ENCODE measurements around the gene ADM. TPM values are rescaled to one million over a fixed set of nuclear protein-coding genes. Genes with fewer than 3 reads are reported as not detected.

The ADM gene
- total and polyA plus RNA-seq, 12 donors, result 3.6 to 55.7 (median 15.8) TPM

DNA sequence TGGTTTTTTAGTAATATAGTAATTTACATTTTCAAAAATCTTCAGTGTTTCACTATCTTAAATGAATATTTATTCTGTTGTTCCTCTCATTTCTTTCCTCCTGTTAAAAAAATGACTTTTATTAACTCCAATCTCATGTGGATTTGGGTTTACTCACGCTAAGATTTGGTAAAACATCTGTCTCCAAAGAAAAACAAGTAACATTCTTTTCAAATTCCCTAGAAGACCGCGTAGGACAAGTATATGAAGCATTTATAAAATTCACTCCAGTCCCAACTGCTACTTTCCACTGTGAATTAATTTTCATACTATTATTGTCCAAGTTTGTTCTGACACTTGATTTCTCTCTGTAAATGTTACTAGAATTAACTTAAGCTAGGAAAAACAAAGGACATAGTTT, 37.1 kb upstream of the ADM start:
- TF ChIP-seq POLR2A (IDR thresholded peaks at IDR 0.05), result no peak
- TF ChIP-seq, protein P1, sequence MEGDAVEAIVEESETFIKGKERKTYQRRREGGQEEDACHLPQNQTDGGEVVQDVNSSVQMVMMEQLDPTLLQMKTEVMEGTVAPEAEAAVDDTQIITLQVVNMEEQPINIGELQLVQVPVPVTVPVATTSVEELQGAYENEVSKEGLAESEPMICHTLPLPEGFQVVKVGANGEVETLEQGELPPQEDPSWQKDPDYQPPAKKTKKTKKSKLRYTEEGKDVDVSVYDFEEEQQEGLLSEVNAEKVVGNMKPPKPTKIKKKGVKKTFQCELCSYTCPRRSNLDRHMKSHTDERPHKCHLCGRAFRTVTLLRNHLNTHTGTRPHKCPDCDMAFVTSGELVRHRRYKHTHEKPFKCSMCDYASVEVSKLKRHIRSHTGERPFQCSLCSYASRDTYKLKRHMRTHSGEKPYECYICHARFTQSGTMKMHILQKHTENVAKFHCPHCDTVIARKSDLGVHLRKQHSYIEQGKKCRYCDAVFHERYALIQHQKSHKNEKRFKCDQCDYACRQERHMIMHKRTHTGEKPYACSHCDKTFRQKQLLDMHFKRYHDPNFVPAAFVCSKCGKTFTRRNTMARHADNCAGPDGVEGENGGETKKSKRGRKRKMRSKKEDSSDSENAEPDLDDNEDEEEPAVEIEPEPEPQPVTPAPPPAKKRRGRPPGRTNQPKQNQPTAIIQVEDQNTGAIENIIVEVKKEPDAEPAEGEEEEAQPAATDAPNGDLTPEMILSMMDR (IDR thresholded peaks at IDR 0.05), result no peak
- Histone ChIP-seq H3K4me3 (no peak overlapping the region), H3K4me1 (replicated peaks in 1 of 2) (peaks cover 0 to 7% of the 10 kb centered on the region in 2 donors), H3K9me3 (replicated peaks in 1 of 3) (no peaks in the 10 kb centered on the region), H3K27ac (no peak overlapping the region), H3K36me3 (replicated peaks in 1 of 2) (no peaks in the 10 kb centered on the region), H3K27me3 (no peaks in the 10 kb centered on the region)
- no peak for DNase-seq
- intact Hi-C loops (cut with DNase I), result no loop called here
- 81 to 89% (median 86%) methylated on average over 3 of the region's 3 CpGs for WGBS, 4 donors

DNA sequence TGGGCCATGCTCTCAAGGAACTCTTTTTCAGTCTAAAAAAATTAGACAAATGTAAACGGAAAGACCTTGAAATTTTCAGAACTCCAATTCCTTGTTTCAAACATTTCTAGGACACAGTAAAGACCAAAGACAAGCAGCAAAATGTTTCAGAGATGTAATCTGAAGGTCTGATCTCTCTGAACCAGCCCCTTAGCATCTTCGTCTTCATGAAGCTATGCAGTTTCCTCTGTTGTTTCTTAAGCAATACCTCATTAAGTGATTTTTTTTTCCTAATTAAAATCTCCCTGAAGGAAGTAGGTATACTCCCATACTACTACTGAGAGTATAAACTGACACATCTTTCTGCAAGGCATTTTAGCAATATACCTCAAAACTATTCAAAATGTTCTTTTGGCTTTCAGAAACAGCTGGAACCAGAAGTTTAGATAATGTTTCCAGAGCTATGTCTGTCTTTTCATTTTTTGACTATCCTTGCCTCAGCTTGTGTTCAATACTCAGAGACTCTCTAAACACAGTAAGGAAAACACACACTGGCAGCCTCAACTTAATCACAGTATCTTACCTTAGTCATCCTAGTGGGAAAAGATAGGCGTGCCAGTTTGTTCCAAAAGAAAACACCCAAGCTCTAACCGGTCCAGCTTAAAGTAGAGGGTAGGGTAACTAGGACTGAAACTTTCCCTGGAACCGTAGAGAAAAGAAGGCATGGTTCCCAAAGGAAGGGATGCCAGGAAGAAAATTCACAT, 36.0 kb upstream of the ADM start:
- DNase-seq, result no peak
- intact Hi-C loops (cut with DNase I), result no loop called here
- TF ChIP-seq POLR2A (IDR thresholded peaks at IDR 0.05), result no peak
- TF ChIP-seq, protein P1 (IDR thresholded peaks at IDR 0.05), result no peak
- 56 to 76% (median 62%) methylated on average over 5 of the region's 5 CpGs for WGBS, 4 donors
- no peaks in the 10 kb centered on the region for H3K9me3 ChIP-seq (replicated peaks in 1 of 3)
- H3K36me3 ChIP-seq (replicated peaks in 1 of 2), result no peaks in the 10 kb centered on the region
- H3K4me1 ChIP-seq (replicated peaks in 1 of 2), result peaks cover 6 to 14% of the 10 kb centered on the region in 2 donors
- no peak overlapping the region for H3K27ac ChIP-seq
- no peak overlapping the region for H3K4me3 ChIP-seq
- H3K27me3 ChIP-seq, result no peaks in the 10 kb centered on the region

DNA sequence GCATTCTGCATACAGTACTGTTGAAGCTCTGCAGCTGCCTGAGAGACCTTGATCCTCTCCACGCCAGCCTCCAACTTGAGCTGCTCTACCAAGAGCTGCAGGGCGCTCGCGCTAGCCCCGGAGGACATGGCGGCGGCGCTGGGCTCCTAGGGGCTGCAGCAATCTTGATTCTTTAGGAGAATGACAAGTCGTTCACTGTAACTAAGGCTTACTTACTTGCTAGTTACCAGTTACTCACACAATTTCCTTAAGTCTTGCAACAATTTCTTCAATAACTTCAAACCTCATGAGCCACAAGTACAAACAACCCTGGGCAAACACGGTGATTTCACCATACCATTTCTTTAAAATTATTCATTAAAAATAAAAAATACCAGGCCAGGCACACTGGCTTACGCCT, 32.7 kb upstream of the ADM start:
- Histone ChIP-seq H3K9me3 (replicated peaks in 1 of 3) (no peaks in the 10 kb centered on the region), H3K27ac (no peak overlapping the region), H3K36me3 (replicated peaks in 1 of 2) (no peaks in the 10 kb centered on the region), H3K4me1 (replicated peaks in 1 of 2) (peaks cover 6 to 19% of the 10 kb centered on the region in 2 donors), H3K27me3 (no peaks in the 10 kb centered on the region), H3K4me3 (no peak overlapping the region)
- no peak for DNase-seq
- no peak for TF ChIP-seq POLR2A (IDR thresholded peaks at IDR 0.05)
- TF ChIP-seq, protein P1 (IDR thresholded peaks at IDR 0.05), result no peak
- intact Hi-C loops (cut with DNase I), result no loop called here
- 89 to 97% (median 94%) methylated on average over 3 to 11 of the region's 11 CpGs for WGBS, 4 donors

DNA sequence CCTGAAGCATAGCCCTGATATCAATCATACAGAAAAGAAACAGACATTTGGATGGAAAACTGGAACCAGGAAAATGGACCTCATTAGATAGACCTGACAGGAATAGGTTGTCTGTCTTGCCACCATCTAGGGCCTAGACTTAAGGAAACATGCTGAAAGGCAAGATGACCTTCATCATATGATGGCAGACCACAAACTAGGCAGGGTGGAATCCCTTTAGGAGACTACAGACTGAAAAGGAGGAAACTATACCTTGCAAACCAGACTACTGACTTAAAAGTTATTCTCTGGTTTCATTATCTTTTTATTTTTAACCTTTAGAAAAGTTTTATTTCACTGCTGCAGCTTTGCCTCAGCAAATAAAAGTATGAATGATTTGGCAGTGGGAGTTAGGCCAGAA, 31.1 kb upstream of the ADM start:
- no peak for DNase-seq

DNA sequence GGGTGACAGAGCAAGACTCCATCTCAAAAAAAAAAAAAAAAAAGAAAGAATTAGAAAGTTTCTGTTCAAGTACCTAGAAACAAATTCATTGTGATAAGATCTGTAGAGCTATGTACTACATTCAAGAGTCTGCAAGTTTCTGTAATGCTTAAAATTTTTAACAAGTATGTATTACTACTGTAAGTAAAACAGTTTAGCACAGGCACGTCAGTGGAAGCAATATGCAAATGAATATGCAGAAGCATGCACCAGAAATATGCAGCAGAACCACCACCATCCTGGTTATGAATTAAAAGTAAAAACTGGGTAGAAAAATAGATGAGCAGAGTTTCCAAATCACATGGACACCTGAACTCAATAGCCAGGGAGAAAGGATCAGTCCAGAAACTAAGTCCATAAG, 30.1 kb upstream of the ADM start:
- no peak overlapping the region for H3K27ac ChIP-seq
- DNase-seq, result no peak
- peaks cover 6 to 11% of the 10 kb centered on the region in 2 donors for H3K4me1 ChIP-seq (replicated peaks in 1 of 2)
- H3K4me3 ChIP-seq, result no peak overlapping the region
- WGBS, 4 donors, result 68 to 89% (median 80%) methylated on average over 1 of the region's 1 CpG
- no peaks in the 10 kb centered on the region for H3K27me3 ChIP-seq
- no peaks in the 10 kb centered on the region for H3K36me3 ChIP-seq (replicated peaks in 1 of 2)
- H3K9me3 ChIP-seq (replicated peaks in 1 of 3), result no peaks in the 10 kb centered on the region
- no peak for TF ChIP-seq POLR2A (IDR thresholded peaks at IDR 0.05)
- TF ChIP-seq, protein P1 (IDR thresholded peaks at IDR 0.05), result no peak
- intact Hi-C loops (cut with DNase I), result no loop called here

More for the DNA sequence above, 31.1 kb upstream of the ADM start:
- Histone ChIP-seq H3K27me3 (no peaks in the 10 kb centered on the region), H3K36me3 (replicated peaks in 1 of 2) (no peaks in the 10 kb centered on the region), H3K4me1 (replicated peaks in 1 of 2) (peaks cover 6 to 15% of the 10 kb centered on the region in 2 donors), H3K4me3 (no peak overlapping the region), H3K27ac (peak overlapping the region in 2 of 5 donors; percentile 54 to 61), H3K9me3 (replicated peaks in 1 of 3) (no peaks in the 10 kb centered on the region)
- intact Hi-C loops (cut with DNase I), result no loop called here
- TF ChIP-seq POLR2A (IDR thresholded peaks at IDR 0.05), result no peak
